Activated T-helper 1 cell treated with anti-CD3 and anti-CD28 coated beads, Interleukin-12 subunit alpha, Interleukin-12 subunit beta, Interleukin-2, Interleukin-4 antibody, amounts not matched to agents 30 ng/mL and 10 ng/mL and 1 ng/mL, durations not matched to agents 14 hours and 24 hours and 36 hours (primary cell): Measurements from ENCODE around the gene RARRES1. TPM values are rescaled to one million over a fixed set of nuclear protein-coding genes. Genes with fewer than 3 reads are reported as not detected.

ENCODE experiments used
- DNase-seq: peaks from one replicate; pipeline ENCODE4 v3.0.0; 2021; ENCODE audit warnings: low spot score
- H3K27ac Mint-ChIP-seq: one replicate; pipeline ENCODE4 v1.8.0; 2021; ENCODE audit warnings: mild to moderate bottlenecking, mixed read lengths
- H3K27me3 Mint-ChIP-seq: one replicate; pipeline ENCODE4 v1.8.0; 2022; ENCODE audit warnings: mild to moderate bottlenecking, moderate library complexity, mixed read lengths; ENCODE audit not compliant: insufficient read depth
- H3K36me3 Mint-ChIP-seq: one replicate; pipeline ENCODE4 v1.8.0; 2021; ENCODE audit warnings: low read depth, mixed read lengths
- H3K4me1 Mint-ChIP-seq: one replicate; pipeline ENCODE4 v1.8.0; 2021; ENCODE audit warnings: low read depth, mixed read lengths
- H3K4me3 Mint-ChIP-seq: one replicate; pipeline ENCODE4 v1.8.0; 2021; ENCODE audit warnings: mild to moderate bottlenecking, moderate library complexity, mixed read lengths
- H3K9me3 Mint-ChIP-seq: one replicate; pipeline ENCODE4 v1.8.0; 2021; ENCODE audit warnings: mixed read lengths
- intact Hi-C: fragments of 100-400 bp; cut with micrococcal nuclease; formaldehyde crosslinking; loops from one replicate; pipeline ENCODE4 v1.15.1; 2024
- total RNA-seq: library from RNA; stranded (reverse); gene quantifications from 2 replicates; pipeline ENCODE4 v1.2.3, GENCODE V29; 2022

RARRES1 gene
- total RNA-seq, 1 donor from 2014 or later: not detected

GRCh38 chr3:158737976-158738615 is 5.8 kb upstream of the RARRES1 start:
- Mint-ChIP-seq H3K4me3 (no peak overlapping the region), H3K4me1 (peaks cover 10% of the 10 kb centered on the region), H3K27ac (no peak overlapping the region), H3K9me3 (peaks cover 8% of the 10 kb centered on the region), H3K36me3 (no peaks in the 10 kb centered on the region), H3K27me3 (peaks cover under 1% of the 10 kb centered on the region)
- intact Hi-C loops: no loop called here
- DNase-seq: no peak

- H3K36me3 Mint-ChIP-seq: no peaks in the 10 kb centered on the region
- DNase-seq: no peak
- H3K4me3 Mint-ChIP-seq: no peak overlapping the region
- H3K4me1 Mint-ChIP-seq: peaks cover 7% of the 10 kb centered on the region
- H3K27me3 Mint-ChIP-seq: peaks cover 2% of the 10 kb centered on the region
- intact Hi-C loops: no loop called here
- peaks cover 8% of the 10 kb centered on the region for H3K9me3 Mint-ChIP-seq
- no peak overlapping the region for H3K27ac Mint-ChIP-seq
Observed at GRCh38 chr3:158737410-158737809, 5.2 kb upstream of the RARRES1 start.

GRCh38 chr3:158735296-158736033 is 3.2 kb upstream of the RARRES1 start:
- no peak overlapping the region for H3K4me3 Mint-ChIP-seq
- intact Hi-C loops: no loop called here
- no peaks in the 10 kb centered on the region for H3K36me3 Mint-ChIP-seq
- H3K9me3 Mint-ChIP-seq: peaks cover 8% of the 10 kb centered on the region
- no peak overlapping the region for H3K27ac Mint-ChIP-seq
- no peaks in the 10 kb centered on the region for H3K4me1 Mint-ChIP-seq
- peaks cover 2% of the 10 kb centered on the region for H3K27me3 Mint-ChIP-seq
- no peak for DNase-seq

- DNase-seq: no peak
- intact Hi-C loops: no loop called here
- peaks cover 2% of the 10 kb centered on the region for H3K27me3 Mint-ChIP-seq
- no peaks in the 10 kb centered on the region for H3K4me1 Mint-ChIP-seq
- no peaks in the 10 kb centered on the region for H3K36me3 Mint-ChIP-seq
- peaks cover 8% of the 10 kb centered on the region for H3K9me3 Mint-ChIP-seq
- H3K4me3 Mint-ChIP-seq: peak overlapping the region; percentile 8
- no peak overlapping the region for H3K27ac Mint-ChIP-seq
Observed at GRCh38 chr3:158733656-158734055, 1.4 kb upstream of the RARRES1 start.

- no peaks in the 10 kb centered on the region for H3K36me3 Mint-ChIP-seq
- H3K4me1 Mint-ChIP-seq: peaks cover 6% of the 10 kb centered on the region
- H3K9me3 Mint-ChIP-seq: peaks cover 8% of the 10 kb centered on the region
- intact Hi-C loops: no loop called here
- no peak overlapping the region for H3K4me3 Mint-ChIP-seq
- H3K27me3 Mint-ChIP-seq: peaks cover 2% of the 10 kb centered on the region
- DNase-seq: no peak
- H3K27ac Mint-ChIP-seq: no peak overlapping the region
Observed at GRCh38 chr3:158732856-158733200, 571 bp upstream of the RARRES1 start.

- no peaks in the 10 kb centered on the region for H3K36me3 Mint-ChIP-seq
- H3K4me1 Mint-ChIP-seq: peaks cover 13% of the 10 kb centered on the region
- H3K27me3 Mint-ChIP-seq: peaks cover 2% of the 10 kb centered on the region
- H3K4me3 Mint-ChIP-seq: peak overlapping the region; percentile 49
- H3K9me3 Mint-ChIP-seq: peaks cover 8% of the 10 kb centered on the region
- intact Hi-C loops: no loop called here
- DNase-seq: no peak
- no peak overlapping the region for H3K27ac Mint-ChIP-seq
Observed at GRCh38 chr3:158731486-158731885, 771 bp downstream of the RARRES1 start.

- no peak overlapping the region for H3K4me3 Mint-ChIP-seq
- intact Hi-C loops: no loop called here
Observed at GRCh38 chr3:158728851-158729250, 3.4 kb downstream of the RARRES1 start.

GRCh38 chr3:158728061-158728377 is 4.2 kb downstream of the RARRES1 start:
- Mint-ChIP-seq H3K4me3 (peak overlapping the region; percentile 47), H3K9me3 (no peaks in the 10 kb centered on the region), H3K4me1 (peaks cover 32% of the 10 kb centered on the region), H3K36me3 (peaks cover 3% of the 10 kb centered on the region), H3K27ac (no peak overlapping the region), H3K27me3 (peaks cover under 1% of the 10 kb centered on the region)
- intact Hi-C loops: no loop called here
- DNase-seq: no peak

More at GRCh38 chr3:158728851-158729250, 3.4 kb downstream of the RARRES1 start:
- Mint-ChIP-seq H3K27ac (no peak overlapping the region), H3K4me1 (peaks cover 27% of the 10 kb centered on the region), H3K9me3 (no peaks in the 10 kb centered on the region), H3K27me3 (peaks cover 2% of the 10 kb centered on the region), H3K36me3 (no peaks in the 10 kb centered on the region)
- DNase-seq: no peak

GRCh38 chr3:158727206-158728060 is 4.8 kb downstream of the RARRES1 start:
- H3K4me3 Mint-ChIP-seq: peak overlapping the region; percentile 47
- no peaks in the 10 kb centered on the region for H3K9me3 Mint-ChIP-seq
- peaks cover 37% of the 10 kb centered on the region for H3K4me1 Mint-ChIP-seq
- H3K27me3 Mint-ChIP-seq: no peaks in the 10 kb centered on the region
- peaks cover 6% of the 10 kb centered on the region for H3K36me3 Mint-ChIP-seq
- intact Hi-C loops: loop anchor here (1.0 to 2.0 kb wide), 4 partner anchors 55 to 533 kb away; partner anchors contain the start of gene LXN
- H3K27ac Mint-ChIP-seq: peak overlapping the region; percentile 6
- peak; percentile 36 for DNase-seq

GRCh38 chr3:158725348-158726011 is 6.8 kb downstream of the RARRES1 start:
- Mint-ChIP-seq H3K4me1 (peaks cover 49% of the 10 kb centered on the region), H3K36me3 (peaks cover 13% of the 10 kb centered on the region), H3K9me3 (no peaks in the 10 kb centered on the region), H3K27me3 (no peaks in the 10 kb centered on the region), H3K27ac (peak overlapping the region; percentile 53), H3K4me3 (no peak overlapping the region)
- no peak for DNase-seq
- intact Hi-C loops: loop anchor here (2.0 kb wide), 1 partner anchor 75 kb away; no protein-coding TSS in a partner anchor

- Mint-ChIP-seq H3K27ac (no peak overlapping the region), H3K4me1 (peaks cover 51% of the 10 kb centered on the region), H3K9me3 (no peaks in the 10 kb centered on the region), H3K4me3 (no peak overlapping the region), H3K36me3 (peaks cover 17% of the 10 kb centered on the region), H3K27me3 (no peaks in the 10 kb centered on the region)
- DNase-seq: no peak
- intact Hi-C loops: no loop called here
Observed at GRCh38 chr3:158723991-158724390, 8.3 kb downstream of the RARRES1 start.

- no peak for DNase-seq
- Mint-ChIP-seq H3K27me3 (no peaks in the 10 kb centered on the region), H3K4me3 (no peak overlapping the region), H3K27ac (no peak overlapping the region), H3K9me3 (no peaks in the 10 kb centered on the region), H3K36me3 (peaks cover 17% of the 10 kb centered on the region), H3K4me1 (peaks cover 38% of the 10 kb centered on the region)
- intact Hi-C loops: no loop called here
Observed at GRCh38 chr3:158722108-158722507, 10.1 kb downstream of the RARRES1 start.
